ENCODE results near the gene PCTP. TPM values are rescaled to one million over a fixed set of nuclear protein-coding genes. Genes with fewer than 3 reads are reported as not detected.
A peak's percentile ranks its signal among the peaks of the same experiment; 100 is the strongest.

PCTP gene
- total RNA-seq, 2 donors from 2014 or later = 1.5 to 8.8 TPM

GRCh38 chr17:55717898-55718735 lies 32.7 kb upstream of the PCTP start:
- H3K9me3 ChIP-seq (ENCODE audit: control insufficient read depth, low read length, poor library complexity, severe bottlenecking) = no peaks in the 10 kb centered on the region
- peaks cover 41% of the 10 kb centered on the region for H3K27me3 Mint-ChIP-seq
- DNase-seq = peak; percentile 19 to 33 (median 19)
- no peak for ATAC-seq
- peaks cover 5% of the 10 kb centered on the region for H3K4me1 Mint-ChIP-seq
- peak overlapping the region; percentile 53 for H3K27ac Mint-ChIP-seq
- H3K4me3 Mint-ChIP-seq = no peak overlapping the region
- no peaks in the 10 kb centered on the region for H3K36me3 Mint-ChIP-seq (ENCODE audit: low read depth)

DNA sequence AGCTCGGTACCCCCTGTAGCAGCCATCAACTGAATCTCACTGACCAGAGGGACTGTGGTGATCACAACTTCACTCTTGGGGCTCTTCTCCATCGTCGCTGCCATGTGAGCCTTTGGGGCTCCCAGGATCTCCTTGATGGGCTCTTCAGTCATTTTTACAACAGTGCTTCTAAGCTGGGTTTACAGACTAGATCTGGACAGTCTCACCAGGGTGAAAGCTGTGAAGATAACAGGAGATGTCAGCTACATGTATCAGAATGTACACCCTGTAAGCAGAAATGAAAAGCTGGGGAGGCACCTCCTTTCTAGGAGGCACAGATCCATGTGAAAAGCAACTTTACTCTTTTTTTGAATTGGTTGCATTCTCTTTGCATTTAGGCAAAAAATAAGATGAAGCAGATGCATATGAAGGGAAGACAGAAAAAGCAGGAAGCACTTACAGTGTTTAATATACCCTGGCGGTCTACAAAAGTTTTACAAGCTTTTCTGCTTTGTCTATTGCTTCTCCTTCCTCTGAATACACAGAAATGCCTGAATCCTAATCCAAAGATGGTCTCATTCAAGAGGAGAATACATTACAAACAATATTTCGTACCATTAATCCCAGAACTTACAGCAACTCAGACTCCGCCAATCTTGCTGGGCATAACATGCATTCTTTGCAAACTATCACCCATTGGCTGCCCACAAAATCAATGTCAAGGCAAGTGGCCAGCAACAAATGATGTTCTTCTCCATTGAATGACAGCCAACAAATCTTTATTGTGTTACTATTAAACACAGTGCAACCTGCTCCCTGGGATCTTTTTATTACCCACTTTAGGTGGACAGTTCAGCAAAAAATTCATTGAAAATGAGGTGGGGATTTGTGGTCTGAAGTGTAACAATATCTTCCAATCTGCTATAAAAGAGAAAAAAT lies 29.7 kb upstream of the PCTP start:
- no peak overlapping the region for H3K27ac Mint-ChIP-seq
- no peak overlapping the region for H3K4me3 Mint-ChIP-seq
- DNase-seq (no peak), ATAC-seq (no peak)
- no peaks in the 10 kb centered on the region for H3K36me3 Mint-ChIP-seq (ENCODE audit: low read depth)
- H3K27me3 Mint-ChIP-seq = peaks cover 69% of the 10 kb centered on the region
- peaks cover 5% of the 10 kb centered on the region for H3K4me1 Mint-ChIP-seq
- no peaks in the 10 kb centered on the region for H3K9me3 ChIP-seq (ENCODE audit: control insufficient read depth, low read length, poor library complexity, severe bottlenecking)

- no peak overlapping the region for H3K27ac Mint-ChIP-seq
- ATAC-seq (no peak), DNase-seq (no peak)
- H3K36me3 Mint-ChIP-seq (ENCODE audit: low read depth) = no peaks in the 10 kb centered on the region
- H3K4me3 Mint-ChIP-seq = no peak overlapping the region
- no peaks in the 10 kb centered on the region for H3K9me3 ChIP-seq (ENCODE audit: control insufficient read depth, low read length, poor library complexity, severe bottlenecking)
- H3K4me1 Mint-ChIP-seq = peaks cover 5% of the 10 kb centered on the region
- H3K27me3 Mint-ChIP-seq = peaks cover 78% of the 10 kb centered on the region
These were observed 28.7 kb upstream of the PCTP start for GRCh38 chr17:55722016-55722736.

- ATAC-seq (no peak), DNase-seq (no peak)
- Mint-ChIP-seq H3K36me3 (ENCODE audit: low read depth) (no peaks in the 10 kb centered on the region), H3K4me1 (peaks cover 5% of the 10 kb centered on the region), H3K27me3 (peaks cover 85% of the 10 kb centered on the region), H3K4me3 (no peak within 1 kb of the TSS), H3K27ac (no peak within 1 kb of the TSS)
- no peaks in the 10 kb centered on the region for H3K9me3 ChIP-seq (ENCODE audit: control insufficient read depth, low read length, poor library complexity, severe bottlenecking)
These were observed 27.9 kb upstream of the PCTP start, which contains the start of gene TMEM100 for GRCh38 chr17:55722742-55723487. TMEM100 (minus strand) TSS chr17:55722864; CDS start chr17:55721070, 1,794 bp downstream.

GRCh38 chr17:55723488-55723848 lies 27.4 kb upstream of the PCTP start:
- no peaks in the 10 kb centered on the region for H3K36me3 Mint-ChIP-seq (ENCODE audit: low read depth)
- peaks cover 87% of the 10 kb centered on the region for H3K27me3 Mint-ChIP-seq
- no peak overlapping the region for H3K4me3 Mint-ChIP-seq
- no peaks in the 10 kb centered on the region for H3K9me3 ChIP-seq (ENCODE audit: control insufficient read depth, low read length, poor library complexity, severe bottlenecking)
- H3K4me1 Mint-ChIP-seq = peaks cover 5% of the 10 kb centered on the region
- DNase-seq (no peak), ATAC-seq (no peak)
- no peak overlapping the region for H3K27ac Mint-ChIP-seq

DNA sequence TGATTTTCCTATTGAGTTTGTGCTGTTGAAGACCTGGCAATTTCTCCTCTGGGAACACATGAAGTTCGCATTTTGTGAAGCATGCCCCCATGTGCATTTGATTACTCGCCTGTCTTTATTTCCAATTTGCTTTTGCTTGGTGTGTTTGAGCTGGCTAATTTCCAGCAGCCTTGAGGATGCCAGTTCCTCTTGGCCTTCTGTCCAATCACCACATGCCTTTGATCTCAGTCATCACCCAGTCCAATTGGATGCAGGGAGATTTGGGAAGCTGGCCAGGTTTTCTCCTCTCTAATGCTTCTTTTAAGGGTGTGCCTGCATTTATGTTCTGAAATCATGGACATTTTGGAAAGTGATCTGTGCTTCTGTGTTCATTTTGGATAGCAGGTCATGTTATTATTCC lies 24.4 kb upstream of the PCTP start:
- ATAC-seq (no peak), DNase-seq (no peak)
- H3K9me3 ChIP-seq (ENCODE audit: control insufficient read depth, low read length, poor library complexity, severe bottlenecking) = no peaks in the 10 kb centered on the region
- Mint-ChIP-seq H3K36me3 (ENCODE audit: low read depth) (no peaks in the 10 kb centered on the region), H3K27me3 (peaks cover 74% of the 10 kb centered on the region), H3K27ac (no peak overlapping the region), H3K4me3 (no peak overlapping the region), H3K4me1 (peaks cover 2% of the 10 kb centered on the region)

DNA sequence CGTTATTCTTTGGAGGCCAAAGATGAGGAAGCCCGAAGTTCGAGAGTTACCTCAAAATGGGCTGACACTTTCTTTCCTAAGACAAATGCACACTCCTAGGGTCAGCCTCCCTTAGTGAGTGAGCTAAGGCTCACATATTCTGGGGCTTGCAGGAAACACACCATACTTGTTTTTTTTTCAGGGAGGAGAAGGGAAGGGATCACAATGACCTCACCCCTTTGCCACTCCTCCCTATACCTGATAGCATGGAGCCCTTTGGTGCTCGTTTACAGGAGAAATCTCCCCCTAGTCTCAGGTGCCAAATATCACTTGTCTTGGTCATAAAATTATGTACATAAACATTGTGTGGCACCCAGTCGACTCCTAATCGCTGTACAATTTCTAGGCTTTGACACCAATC lies 23.6 kb upstream of the PCTP start:
- Mint-ChIP-seq H3K4me1 (peaks cover 2% of the 10 kb centered on the region), H3K27me3 (peaks cover 75% of the 10 kb centered on the region), H3K4me3 (no peak overlapping the region), H3K27ac (no peak overlapping the region), H3K36me3 (ENCODE audit: low read depth) (no peaks in the 10 kb centered on the region)
- H3K9me3 ChIP-seq (ENCODE audit: control insufficient read depth, low read length, poor library complexity, severe bottlenecking) = no peaks in the 10 kb centered on the region
- DNase-seq = no peak
- no peak for ATAC-seq

DNA sequence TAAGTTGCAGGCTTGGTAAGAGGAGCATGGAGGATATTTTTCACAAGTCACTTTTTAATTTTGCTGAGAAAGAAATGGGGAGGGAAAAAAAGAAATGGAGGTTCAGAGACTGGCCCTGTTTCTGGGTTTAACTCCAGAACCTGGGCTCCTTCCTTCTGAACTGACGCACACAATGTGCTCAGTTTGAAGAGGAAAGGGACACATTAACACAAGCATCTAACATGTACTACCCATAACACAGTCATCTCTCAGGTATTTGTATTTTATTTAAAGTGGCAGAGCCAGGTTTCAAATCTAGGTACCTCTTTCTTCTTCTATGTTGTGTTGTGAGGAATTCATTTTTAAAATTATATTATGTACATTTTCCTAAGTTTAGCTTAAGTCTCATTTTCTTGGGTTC lies 22.9 kb upstream of the PCTP start:
- H3K9me3 ChIP-seq (ENCODE audit: control insufficient read depth, low read length, poor library complexity, severe bottlenecking) = no peaks in the 10 kb centered on the region
- DNase-seq = no peak
- H3K4me1 Mint-ChIP-seq = peaks cover under 1% of the 10 kb centered on the region
- H3K27ac Mint-ChIP-seq = no peak overlapping the region
- no peak for ATAC-seq
- H3K4me3 Mint-ChIP-seq = no peak overlapping the region
- H3K36me3 Mint-ChIP-seq (ENCODE audit: low read depth) = no peaks in the 10 kb centered on the region
- peaks cover 74% of the 10 kb centered on the region for H3K27me3 Mint-ChIP-seq

DNA sequence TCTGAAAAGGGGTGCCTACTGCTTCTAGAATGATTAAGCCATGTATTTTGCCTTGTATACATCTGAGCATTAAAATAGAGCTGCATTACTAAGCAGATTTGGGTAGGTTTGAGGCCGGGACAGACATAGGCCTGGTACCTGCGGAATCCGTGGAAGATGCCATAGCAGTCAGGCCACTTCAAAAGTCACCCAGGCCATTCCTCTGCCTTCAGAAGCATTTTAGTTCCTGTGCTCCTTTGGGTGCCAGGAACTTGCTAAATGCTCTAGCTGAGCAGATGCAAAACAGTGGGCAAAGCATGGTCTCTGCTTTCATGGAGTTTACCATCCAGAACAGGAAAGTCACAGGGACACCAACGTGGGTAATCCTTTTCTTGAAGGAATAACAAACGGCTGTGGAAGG lies 22.5 kb upstream of the PCTP start:
- Mint-ChIP-seq H3K4me1 (peaks cover 2% of the 10 kb centered on the region), H3K36me3 (ENCODE audit: low read depth) (no peaks in the 10 kb centered on the region), H3K4me3 (no peak overlapping the region), H3K27ac (no peak overlapping the region), H3K27me3 (peaks cover 74% of the 10 kb centered on the region)
- ATAC-seq (no peak), DNase-seq (no peak)
- H3K9me3 ChIP-seq (ENCODE audit: control insufficient read depth, low read length, poor library complexity, severe bottlenecking) = no peaks in the 10 kb centered on the region

DNA sequence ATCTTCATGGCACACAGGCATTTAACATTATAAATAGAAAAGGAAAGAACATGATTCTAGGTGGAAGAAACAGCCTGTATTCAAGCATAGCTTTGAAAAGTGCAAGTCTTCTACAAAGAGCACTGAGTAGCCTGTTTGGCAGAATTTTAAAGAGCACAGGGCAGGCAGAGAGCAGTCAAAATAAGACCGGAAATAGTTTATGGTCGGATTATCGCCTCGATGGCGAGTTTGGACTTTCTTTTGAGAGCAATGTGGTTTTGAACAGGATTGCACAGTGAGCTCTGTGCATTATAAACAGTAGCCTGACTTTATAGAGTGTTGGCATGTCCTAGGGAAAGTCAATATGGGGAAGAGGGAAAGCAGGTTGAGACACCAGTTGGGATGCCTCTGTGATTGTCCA lies 22.0 kb upstream of the PCTP start:
- no peak overlapping the region for H3K27ac Mint-ChIP-seq
- H3K9me3 ChIP-seq (ENCODE audit: control insufficient read depth, low read length, poor library complexity, severe bottlenecking) = no peaks in the 10 kb centered on the region
- ATAC-seq = no peak
- H3K4me1 Mint-ChIP-seq = peaks cover 4% of the 10 kb centered on the region
- H3K36me3 Mint-ChIP-seq (ENCODE audit: low read depth) = no peaks in the 10 kb centered on the region
- DNase-seq = no peak
- H3K27me3 Mint-ChIP-seq = peaks cover 74% of the 10 kb centered on the region
- H3K4me3 Mint-ChIP-seq = no peak overlapping the region

- Mint-ChIP-seq H3K27ac (no peak overlapping the region), H3K36me3 (ENCODE audit: low read depth) (peaks cover 3% of the 10 kb centered on the region), H3K4me1 (peaks cover 10% of the 10 kb centered on the region), H3K27me3 (peaks cover 75% of the 10 kb centered on the region), H3K4me3 (no peak overlapping the region)
- H3K9me3 ChIP-seq (ENCODE audit: control insufficient read depth, low read length, poor library complexity, severe bottlenecking) = no peaks in the 10 kb centered on the region
- no peak for DNase-seq
- no peak for ATAC-seq
These were observed 21.4 kb upstream of the PCTP start for GRCh38 chr17:55729484-55729883.

DNA sequence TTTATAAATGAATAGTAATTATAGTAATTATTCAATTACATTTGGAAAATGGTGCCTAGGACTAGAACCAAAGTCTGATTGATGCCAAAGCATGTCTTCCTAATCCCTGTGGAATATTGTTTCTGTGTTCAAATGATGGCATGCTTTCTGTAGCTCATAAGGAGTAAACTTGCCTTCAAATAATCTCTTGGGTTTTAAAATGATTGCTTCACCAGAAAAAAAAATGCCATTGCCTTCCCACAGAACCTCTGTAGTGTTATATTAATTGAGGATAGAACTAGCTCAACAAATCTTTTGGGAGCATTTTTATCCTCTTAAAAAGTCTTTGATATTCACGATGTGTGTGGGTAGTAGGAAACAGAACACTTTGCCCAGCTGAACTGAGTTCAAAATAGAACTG lies 20.5 kb upstream of the PCTP start:
- H3K27ac Mint-ChIP-seq = no peak overlapping the region
- no peak overlapping the region for H3K4me3 Mint-ChIP-seq
- peaks cover 10% of the 10 kb centered on the region for H3K4me1 Mint-ChIP-seq
- DNase-seq (no peak), ATAC-seq (no peak)
- H3K9me3 ChIP-seq (ENCODE audit: control insufficient read depth, low read length, poor library complexity, severe bottlenecking) = no peaks in the 10 kb centered on the region
- peaks cover 67% of the 10 kb centered on the region for H3K27me3 Mint-ChIP-seq
- H3K36me3 Mint-ChIP-seq (ENCODE audit: low read depth) = peaks cover 3% of the 10 kb centered on the region

All from T-helper 17 cell (primary cell).